ENCODE data around the gene SEPTIN7. TPM values are rescaled to one million over a fixed set of nuclear protein-coding genes. Genes with fewer than 3 reads are reported as not detected.

The SEPTIN7 gene
- total and polyA plus RNA-seq, 2 of the 13 experiments (the other 11 are each of a cell fraction or from before 2014, with no cell fraction given) = 103 to 129 TPM

- TF ChIP-seq POLR2AphosphoS2 (IDR thresholded peaks at IDR 0.05; ENCODE audit: low read depth, low read length) (peak; percentile 85; the same call in 1 of the 2 replicates), NCOA2 (CRISPR knock-in tag; IDR thresholded peaks at IDR 0.05) (no peak; the same call in 1 of the 2 replicates), ZNF138 (CRISPR knock-in tag; IDR thresholded peaks at IDR 0.05; ENCODE audit: low read depth) (no peak; the same call in 1 of the 2 replicates), ATF7 (IDR thresholded peaks at IDR 0.05) (peak; percentile 63; the same call in 1 of the 2 replicates), ATF7 (CRISPR knock-in tag; IDR thresholded peaks at IDR 0.05) (peak; percentile 54; the same call in 1 of the 2 replicates), JDP2 (CRISPR knock-in tag; IDR thresholded peaks at IDR 0.05; ENCODE audit: borderline replicate concordance) (no peak), TFE3 (CRISPR knock-in tag; IDR thresholded peaks at IDR 0.05) (no peak), SMAD9 (CRISPR knock-in tag; IDR thresholded peaks at IDR 0.05) (no peak), ATF7-NPFF (CRISPR knock-in tag; IDR thresholded peaks at IDR 0.05; ENCODE audit: low read depth) (peak; percentile 16; the same call in 1 of the 2 replicates), ZNF432 (CRISPR knock-in tag; IDR thresholded peaks at IDR 0.05; ENCODE audit: borderline replicate concordance) (no peak), ZNF333 (CRISPR knock-in tag; IDR thresholded peaks at IDR 0.05; ENCODE audit: borderline replicate concordance) (0 out of 2 replicates have a peak, but pooled peaks have one; percentile 6), ZXDC (CRISPR knock-in tag; IDR thresholded peaks at IDR 0.05) (no peak), ZNF749 (CRISPR knock-in tag; IDR thresholded peaks at IDR 0.05; ENCODE audit: borderline replicate concordance) (peak; percentile 81; the same call in 1 of the 2 replicates), CENPX (CRISPR knock-in tag; IDR thresholded peaks at IDR 0.05) (no peak), KDM1A (CRISPR knock-in tag; IDR thresholded peaks at IDR 0.05) (no peak), ZNF646 (CRISPR knock-in tag; IDR thresholded peaks at IDR 0.05) (no peak), MYC (CRISPR knock-in tag; IDR thresholded peaks at IDR 0.05; ENCODE audit: borderline replicate concordance) (peak; percentile 69; the same call in 1 of the 2 replicates), ZNF615 (CRISPR knock-in tag; IDR thresholded peaks at IDR 0.05; ENCODE audit: borderline replicate concordance) (0 out of 2 replicates have a peak, but pooled peaks have one; percentile 68)
Observed at GRCh38 chr7:35800718-35801391, at the start of gene SEPTIN7 (continued).

Data from HepG2 (cell line).